Inferior parietal cortex (tissue), 1 donor: Measurements from ENCODE around the gene EEA1.
"Not testable (repeated sequence)": the region's sequence is repeated elsewhere in the genome, so short reads cannot be mapped to it uniquely, and the experiment has no call there.

Source experiments
- DNase-seq: peaks from one replicate; pipeline ENCODE4 v3.0.0-alpha.2; 2016; ENCODE audit errors: extremely low spot score

EEA1 gene

GRCh38 chr12:92928962-92929915 lies at the start of gene EEA1:
Gene EEA1 (minus strand): TSS chr12:92929295. CDS start chr12:92929066, 229 bp downstream.
- DNase-seq: peak; percentile 96

- DNase-seq: no peak
These were observed 49.5 kb upstream of the EEA1 start for GRCh38 chr12:92978607-92979006.

GRCh38 chr12:92977326-92977725 lies 48.2 kb upstream of the EEA1 start:
- DNase-seq: no peak

- no peak for DNase-seq
These were observed 45.7 kb upstream of the EEA1 start for GRCh38 chr12:92974759-92975158.

DNA sequence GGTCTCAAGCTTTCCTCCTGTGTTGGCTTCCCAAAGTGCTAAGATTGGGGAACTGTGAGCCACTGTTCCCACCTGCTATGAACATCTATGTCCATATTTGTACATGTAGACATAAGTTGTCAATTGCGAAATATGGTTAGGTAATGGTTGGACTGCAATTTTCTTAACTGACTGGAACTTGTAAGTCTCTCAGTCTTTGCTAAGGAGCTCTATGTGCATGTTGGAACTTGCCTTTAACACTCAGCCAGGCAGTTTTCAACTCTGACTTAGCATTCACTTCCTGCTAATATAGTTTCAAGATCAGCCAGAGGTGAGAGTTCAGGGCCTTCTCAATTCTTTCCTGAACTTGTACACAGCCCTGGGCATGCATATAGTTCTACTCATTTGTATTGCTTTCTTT lies 44.5 kb upstream of the EEA1 start:
- DNase-seq: no peak

DNA sequence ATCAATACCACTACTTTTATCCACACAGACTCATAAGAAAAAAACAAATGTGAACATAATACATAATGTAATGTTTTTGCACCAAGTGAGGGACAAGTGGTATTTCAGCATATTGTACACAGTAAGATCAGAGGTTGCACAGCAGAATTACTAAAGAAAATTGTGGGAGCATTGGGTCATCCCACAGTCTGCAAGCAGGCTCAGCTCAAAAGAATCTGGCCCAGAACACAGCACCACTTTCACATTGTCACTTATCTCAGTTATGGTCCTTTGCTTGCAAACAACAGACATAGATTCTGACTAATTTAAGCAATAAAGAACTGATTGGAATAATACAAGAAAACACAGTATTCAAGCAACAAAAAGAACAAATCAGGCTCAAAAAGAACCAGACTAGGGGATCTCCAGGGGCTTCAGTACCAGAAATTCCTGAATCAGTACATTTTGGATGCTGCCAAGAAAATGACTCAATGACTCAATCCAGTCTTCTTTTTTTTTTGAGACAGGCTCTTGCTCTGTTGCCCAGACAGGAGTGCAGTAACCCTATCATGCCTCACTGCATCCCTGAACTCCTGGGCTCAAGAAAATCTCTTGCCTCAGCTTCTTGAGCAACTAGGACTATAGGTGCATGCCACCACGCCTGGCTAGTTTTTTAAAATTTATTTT lies 42.9 kb upstream of the EEA1 start:
- DNase-seq: no peak

DNA sequence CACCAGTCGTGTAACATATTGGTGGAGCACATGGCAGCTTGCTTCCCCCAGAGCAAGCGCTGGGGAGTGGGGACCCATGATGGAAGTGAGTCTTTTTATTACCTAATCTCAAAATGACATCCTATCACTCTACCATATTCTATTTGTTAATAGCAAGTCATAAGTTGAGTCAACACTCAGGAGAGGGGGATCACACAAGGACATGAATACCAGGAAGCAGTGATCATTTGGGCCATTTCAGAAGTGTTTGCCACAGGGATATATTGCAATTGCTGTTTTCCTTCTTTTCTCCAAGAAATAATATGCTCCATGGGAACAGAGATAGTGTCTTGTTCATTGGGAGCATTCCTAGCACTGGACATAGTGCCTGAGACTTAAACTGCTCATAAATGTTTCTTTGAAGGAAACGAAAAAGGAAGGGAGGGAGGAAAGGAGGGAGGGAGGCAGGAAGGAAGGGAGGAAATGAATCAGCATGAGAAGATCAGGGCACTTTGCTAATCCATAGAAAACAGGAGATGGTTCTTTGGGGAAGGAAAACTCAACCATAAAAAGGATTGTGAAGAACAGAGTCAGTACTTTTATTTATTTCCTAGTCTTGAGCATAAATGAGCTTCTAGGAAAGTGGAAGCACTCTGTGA lies 39.2 kb upstream of the EEA1 start:
- DNase-seq: no peak

- not testable (repeated sequence) for DNase-seq
These were observed 35.3 kb upstream of the EEA1 start for GRCh38 chr12:92964378-92964777.

DNA sequence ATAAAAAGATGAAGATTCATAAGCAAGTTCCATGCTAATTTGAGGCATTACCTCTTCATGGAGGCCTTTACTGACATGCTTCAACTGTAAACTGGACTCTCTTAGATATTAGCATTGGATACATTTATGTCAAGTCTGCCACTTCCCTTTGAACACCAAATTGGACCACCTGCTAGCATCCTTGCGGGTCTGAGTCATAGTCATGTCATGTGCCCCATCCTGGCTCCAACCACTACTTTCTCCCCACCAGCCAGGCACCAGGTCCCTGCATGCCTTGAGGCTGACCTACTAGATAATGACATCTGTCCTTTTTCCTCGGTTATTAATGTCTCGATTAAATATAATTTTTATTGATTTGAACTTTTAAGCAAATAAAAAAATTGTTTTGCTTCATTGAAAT lies 32.9 kb upstream of the EEA1 start:
- no peak for DNase-seq

DNA sequence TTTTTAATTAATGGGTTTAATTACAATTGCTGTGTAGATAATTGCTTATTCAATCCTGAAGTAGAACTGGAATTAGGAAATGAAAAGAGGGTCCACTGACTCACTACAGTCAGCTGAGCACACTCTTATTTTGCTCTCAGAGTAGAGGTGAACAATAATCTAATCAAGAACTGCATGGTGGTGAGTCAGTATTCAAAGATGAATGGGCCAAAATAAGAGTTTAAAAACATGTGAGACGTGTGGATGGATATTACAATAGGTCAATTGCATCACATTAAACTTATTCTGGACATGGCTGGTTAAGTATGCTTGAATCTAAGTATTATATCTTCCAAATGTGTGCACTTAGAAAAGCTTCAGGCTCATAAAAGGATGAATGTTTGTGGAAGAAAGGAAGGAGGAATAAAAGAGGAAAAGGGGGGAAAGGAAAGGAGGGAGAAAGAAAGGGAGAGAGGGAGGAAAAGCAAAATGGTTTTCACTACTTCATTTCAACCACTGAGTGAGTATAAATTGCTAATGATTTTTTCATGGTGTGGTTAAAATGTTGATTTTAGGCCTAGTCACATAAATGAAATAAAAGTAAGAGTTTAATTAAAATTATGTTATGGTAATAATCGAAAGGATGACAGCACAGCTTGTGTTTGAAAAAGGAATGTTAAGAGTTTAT lies 27.0 kb upstream of the EEA1 start:
- no peak for DNase-seq

DNA sequence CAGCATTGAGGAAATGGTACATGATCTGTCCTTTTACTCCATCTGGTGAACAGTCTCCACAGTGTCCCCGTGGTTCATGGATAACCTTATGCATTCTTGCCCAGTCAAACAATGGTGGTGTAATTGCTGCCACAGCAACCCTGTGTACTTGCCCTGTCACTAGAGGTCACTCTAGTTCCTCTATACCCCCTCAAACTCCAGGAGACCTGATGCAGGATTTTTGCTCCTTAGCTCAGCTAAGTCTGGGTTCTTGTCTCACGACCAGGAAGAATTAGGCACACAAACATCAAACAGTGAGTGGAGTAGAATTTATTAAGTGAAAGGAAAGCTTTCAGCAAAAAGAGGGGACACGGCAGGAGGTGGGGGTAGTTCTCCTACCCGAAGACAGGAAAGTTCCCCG lies 24.7 kb upstream of the EEA1 start:
- no peak for DNase-seq

- DNase-seq: no peak
These were observed 23.3 kb upstream of the EEA1 start for GRCh38 chr12:92952394-92952793.

DNA sequence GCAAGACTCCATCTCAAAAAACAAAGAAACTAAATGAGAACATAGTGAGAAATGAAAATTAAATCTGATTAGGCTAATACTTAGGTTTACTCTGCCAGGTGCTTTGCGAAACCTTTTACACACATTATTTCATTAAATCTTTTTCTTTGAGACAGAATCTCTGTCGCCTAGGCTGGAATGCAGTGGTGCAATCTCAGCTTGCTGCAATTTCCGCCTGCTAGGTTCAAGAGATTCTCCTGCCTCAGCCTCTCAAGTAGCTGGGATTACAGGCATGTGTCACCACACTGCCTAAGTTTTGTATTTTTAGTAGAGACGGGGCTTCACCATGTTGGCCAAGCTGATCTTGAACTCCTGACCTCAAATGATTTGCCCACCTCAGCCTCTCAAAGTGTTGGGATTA lies 21.9 kb upstream of the EEA1 start:
- no peak for DNase-seq

DNA sequence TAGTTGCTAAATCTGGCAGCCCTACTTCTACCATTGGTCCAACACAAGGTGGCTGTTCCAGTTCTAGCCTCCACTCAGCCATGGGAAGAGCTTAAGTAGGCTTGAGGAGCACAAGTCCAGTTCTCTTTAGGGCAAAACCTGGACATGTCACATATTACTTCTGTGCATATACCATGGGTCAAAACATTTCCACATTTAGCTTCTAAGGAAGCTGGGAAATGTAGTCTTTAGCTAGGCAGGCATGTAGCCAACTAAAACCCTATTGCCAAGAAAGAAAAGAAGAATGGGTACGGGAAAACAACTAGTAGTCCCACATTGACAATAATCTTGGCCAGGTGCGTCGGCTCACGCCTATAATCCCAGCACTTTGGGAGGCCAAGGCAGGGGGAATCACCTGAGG lies 20.9 kb upstream of the EEA1 start:
- DNase-seq: no peak

DNA sequence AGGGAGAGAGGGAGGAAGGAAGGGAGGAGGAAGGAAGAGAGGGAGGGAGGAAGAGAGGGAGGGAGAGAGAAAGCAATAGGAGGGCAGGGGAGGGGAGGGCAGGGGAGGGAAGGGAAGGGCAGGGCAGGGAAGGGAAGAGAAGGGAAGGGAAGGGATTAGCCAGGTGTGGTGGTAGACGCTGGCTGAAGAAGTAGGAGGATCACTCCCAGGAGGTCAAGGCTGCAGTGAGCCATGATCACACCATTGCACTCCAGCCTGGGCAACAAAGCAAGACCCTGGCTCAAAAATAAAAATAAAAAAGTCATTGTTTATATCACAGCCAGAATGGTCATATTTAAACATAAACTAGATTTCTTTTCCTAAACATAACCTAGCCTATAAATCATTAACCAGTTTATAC lies 20.4 kb upstream of the EEA1 start:
- DNase-seq: no peak

GRCh38 chr12:92947589-92948215 lies 18.6 kb upstream of the EEA1 start:
- DNase-seq: no peak

GRCh38 chr12:92945659-92946220 lies 16.6 kb upstream of the EEA1 start:
- no peak for DNase-seq

DNA sequence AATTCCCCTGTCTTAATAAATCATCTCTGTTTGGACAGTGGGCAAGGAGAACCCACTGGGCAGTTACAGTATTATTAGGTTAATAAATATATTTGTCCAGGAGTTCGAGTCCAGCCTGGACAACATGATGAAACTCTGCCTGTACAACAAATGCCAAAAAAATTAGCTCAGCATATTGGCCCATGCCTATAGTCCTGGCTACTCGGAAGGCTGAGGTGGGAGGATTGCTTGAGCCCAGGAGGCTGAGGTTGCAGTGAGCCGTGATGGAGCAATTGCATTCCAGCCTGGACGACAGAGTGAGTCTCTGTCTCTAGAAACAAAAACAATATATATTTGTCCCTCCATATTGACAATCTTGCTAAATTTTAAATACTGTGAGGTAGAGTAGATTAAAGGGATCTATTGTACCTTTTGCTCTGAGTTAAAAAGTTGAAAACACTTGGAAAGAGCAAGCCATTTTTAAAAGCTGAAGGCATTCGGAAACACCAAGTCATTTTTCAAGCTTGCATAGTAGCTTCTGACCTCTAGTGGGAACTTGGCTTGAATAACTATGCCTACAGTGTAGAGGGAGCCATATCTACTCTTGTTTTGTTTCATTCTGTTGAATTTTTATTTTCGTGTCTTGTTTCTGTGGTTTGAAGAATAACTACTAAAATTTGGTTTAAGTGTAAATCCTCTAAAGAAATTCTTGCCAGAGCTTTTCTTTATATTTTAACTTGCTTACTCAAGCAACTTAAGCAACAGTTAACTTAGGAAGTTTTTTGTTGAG lies 14.6 kb upstream of the EEA1 start:
- DNase-seq: no peak

DNA sequence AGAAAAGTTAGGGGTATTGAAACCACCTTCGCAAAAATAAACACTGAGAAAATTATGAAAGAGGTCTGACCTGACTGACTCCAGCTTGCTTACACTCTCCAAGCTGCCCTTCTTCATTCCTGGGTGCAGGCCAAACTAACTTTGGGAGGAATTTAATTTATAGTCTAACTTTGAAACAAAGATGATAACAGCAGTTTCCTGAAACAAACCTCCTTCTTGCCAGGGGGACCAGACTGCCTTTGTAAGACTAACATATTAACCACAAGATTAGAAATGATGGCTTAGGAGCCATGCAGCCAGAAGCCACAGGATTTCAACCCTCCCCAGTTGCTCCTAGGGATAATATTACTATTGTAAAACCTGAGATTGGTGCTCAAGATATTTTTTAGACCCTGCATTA lies 13.8 kb upstream of the EEA1 start:
- DNase-seq: no peak

DNA sequence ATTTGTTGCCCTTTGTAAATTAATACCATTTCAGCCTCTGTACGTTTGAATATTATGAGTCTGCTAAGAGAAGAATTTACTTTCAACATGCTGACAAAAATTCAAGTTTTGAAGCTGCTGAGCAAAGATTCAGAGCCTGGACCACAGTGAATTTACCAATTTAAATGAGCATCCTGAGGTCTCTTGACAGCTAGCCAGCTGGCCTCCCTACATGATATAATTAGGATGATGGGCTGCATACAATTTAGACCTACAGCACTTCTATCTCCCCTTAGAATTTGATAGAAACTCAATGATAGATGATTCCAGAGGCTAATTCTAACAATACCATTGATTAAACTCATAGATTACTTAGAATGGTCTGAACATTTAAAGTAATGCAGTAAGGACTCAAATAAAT lies 10.0 kb upstream of the EEA1 start:
- no peak for DNase-seq

GRCh38 chr12:92938638-92939037 lies 9.5 kb upstream of the EEA1 start:
- DNase-seq: no peak
